HG02571 (cell line): Measurements from ENCODE around the gene FBLN2.
"Not testable (repeated sequence)": the region's sequence is repeated elsewhere in the genome, so short reads cannot be mapped to it uniquely, and the experiment has no call there.

Experiments
- ATAC-seq: cut with Tn5 transposase; IDR thresholded peaks from one replicate; pipeline ENCODE4 v1.9.1; 2021; ENCODE audit warnings: mild to moderate bottlenecking, moderate library complexity; ENCODE audit not compliant: unreplicated experiment

FBLN2 gene

DNA sequence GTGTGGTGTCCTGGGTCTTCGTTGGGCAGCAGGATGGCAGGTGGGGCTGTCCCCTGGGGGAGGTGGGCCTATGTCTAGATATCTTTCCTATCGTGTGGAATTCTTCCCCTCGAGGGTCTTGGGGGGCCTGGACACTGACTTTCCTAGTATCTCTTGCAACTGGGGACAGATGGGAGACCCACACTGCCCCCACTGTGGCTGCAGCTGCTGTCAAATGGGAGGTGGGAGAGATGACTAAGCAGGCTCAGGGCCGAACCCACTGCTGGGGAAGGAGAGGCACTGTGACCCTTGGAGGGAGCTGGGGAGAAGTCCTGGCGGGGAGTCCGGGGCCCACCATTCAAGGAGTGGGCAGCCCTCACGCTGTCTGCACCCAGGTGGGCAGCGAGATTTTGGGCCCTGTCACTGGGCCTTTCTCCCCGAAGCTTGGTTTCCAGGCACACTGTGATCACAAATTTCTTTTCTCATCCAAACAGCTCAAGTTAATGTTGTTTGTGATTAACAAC lies 2.9 kb upstream of the FBLN2 start:
- ATAC-seq = no peak

DNA sequence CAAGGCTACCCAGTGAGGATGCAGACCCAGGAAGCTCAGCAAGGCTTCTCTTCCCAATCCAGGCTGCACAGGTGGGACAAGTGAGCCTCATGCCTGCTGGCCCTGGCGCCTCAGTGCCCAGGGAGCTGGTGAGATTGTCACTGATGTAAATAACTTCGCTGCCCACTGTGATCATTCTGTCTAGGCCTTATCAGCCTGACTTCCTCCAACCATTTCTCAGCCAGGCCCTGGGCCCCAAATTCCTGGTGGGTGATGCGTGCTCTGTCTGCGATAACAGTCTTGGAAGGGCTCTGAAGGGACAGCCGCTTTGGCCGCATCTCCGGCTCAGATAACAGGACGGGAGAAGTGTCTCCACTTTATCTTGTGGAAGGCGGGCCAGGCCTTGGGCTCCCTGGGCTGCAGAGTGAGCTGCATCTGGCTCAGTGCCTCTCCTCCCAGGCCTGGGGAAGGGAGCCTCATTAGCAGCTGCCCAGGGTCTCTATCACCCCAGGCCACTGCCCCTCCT lies 2.2 kb upstream of the FBLN2 start:
- no peak for ATAC-seq

DNA sequence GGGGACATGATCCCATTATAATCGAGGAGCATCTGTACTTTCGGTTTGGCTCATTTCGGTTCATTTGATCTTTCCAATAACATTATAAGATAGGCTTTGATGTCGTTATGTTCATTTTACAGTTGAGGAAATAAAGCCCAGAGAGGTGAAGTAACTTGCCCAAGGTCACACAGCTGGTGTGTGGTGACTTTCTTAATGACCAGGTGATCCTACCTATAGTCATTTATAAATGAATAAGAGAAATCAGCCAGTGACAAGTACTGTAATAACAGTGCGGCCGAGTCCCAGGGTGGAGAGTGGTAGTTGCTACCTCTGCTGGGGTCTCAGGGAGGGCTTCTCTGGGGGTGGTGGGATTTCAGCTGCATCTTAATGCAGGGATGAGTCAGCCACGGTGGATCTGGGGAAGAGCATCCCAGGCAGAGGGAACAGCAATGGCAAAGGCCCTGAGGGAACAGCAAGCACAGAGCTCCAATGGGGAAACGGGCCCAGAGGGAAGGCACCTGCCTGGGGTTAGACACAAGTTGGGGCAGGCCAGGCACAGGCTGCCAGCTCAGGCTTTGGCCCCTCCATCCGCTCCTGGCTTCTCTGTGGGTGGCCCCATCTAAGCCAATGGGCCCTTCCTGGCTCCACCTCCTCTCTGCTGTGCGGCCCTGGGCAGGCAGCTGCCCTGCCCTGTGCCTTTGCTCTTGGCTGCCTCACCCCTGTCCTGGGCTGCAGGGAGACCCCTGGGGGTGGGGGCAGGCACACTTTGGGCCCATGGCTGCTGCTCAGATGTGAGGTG lies 1.1 kb upstream of the FBLN2 start:
- no peak for ATAC-seq

DNA sequence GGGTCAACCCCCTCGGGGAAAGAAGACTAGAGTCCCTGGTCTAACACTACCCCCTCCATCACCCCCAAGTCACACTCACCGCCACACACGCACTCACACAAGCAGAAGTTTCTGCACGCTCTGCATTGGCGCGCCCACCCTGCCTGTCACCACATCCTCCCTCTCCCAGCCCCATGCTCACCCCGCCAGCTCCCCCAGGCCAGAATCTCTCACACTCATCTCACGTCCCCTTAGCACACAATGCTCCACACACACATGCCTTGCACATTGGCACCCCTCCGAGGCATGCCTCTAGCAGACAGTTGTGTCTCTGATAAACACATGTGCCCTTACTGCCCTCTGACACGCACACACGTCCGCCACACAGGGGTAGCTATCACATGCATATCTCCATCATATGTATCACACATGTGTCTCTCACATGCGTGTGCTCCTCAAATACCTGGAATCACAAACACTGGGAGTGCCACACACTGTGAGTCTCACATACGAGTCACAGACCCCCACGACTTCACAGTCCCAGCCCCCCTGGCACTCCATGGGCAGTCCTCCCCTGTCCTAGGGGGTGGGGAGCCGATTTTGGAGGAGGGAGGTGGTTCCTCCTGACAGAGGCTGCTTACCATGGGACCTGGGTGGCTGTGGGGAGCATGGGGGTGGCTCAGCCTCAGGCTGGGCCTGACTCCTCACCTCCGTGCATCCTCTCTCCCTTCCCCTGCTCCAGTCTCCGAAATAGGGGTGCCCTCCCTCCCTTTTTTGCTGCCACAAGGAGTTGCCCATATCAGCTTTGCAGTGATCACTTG lies 898 bp downstream of the FBLN2 start:
- no peak for ATAC-seq

DNA sequence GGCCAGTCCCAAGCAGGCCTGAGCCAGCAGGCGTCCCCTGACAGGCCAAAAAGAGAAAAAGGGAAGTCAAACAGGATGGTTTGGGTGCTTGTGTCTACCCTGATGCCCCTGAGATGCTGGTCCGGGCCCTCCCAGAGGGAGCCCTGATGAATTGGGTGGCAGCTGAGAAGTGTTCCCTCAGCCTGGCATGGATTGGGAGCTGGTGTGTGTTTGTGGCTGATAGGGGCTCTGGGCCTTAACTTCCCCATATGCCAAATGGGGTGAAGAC lies 1.4 kb downstream of the FBLN2 start:
- ATAC-seq = no peak

DNA sequence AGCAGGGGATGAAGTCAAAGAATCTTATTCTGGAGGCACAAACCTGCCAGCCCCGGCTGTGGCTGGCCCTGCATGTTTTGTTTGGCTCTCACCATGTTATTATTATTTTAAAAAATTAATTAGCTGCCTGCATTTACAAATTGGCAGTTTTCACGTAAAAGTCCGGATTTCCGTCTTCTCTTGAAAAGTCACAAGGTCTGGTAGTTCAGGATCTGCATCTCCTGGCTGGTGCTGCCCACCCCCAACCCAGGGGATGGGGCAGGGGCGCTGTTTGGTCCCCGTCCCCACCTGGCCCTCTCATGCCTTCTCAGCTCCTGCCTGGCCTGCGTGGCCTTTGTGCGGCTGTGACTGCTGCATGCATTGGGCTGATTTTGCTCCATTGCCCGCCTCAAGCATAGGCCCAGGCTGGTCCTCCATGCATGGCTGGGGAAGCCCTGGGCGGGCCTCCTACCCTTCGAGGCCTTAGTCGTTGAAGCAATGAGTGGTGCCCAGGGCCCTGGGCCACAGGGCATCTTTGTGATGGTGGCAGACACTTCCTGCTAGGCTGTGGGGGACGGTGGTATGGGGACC lies 2.0 kb downstream of the FBLN2 start:
- no peak for ATAC-seq

DNA sequence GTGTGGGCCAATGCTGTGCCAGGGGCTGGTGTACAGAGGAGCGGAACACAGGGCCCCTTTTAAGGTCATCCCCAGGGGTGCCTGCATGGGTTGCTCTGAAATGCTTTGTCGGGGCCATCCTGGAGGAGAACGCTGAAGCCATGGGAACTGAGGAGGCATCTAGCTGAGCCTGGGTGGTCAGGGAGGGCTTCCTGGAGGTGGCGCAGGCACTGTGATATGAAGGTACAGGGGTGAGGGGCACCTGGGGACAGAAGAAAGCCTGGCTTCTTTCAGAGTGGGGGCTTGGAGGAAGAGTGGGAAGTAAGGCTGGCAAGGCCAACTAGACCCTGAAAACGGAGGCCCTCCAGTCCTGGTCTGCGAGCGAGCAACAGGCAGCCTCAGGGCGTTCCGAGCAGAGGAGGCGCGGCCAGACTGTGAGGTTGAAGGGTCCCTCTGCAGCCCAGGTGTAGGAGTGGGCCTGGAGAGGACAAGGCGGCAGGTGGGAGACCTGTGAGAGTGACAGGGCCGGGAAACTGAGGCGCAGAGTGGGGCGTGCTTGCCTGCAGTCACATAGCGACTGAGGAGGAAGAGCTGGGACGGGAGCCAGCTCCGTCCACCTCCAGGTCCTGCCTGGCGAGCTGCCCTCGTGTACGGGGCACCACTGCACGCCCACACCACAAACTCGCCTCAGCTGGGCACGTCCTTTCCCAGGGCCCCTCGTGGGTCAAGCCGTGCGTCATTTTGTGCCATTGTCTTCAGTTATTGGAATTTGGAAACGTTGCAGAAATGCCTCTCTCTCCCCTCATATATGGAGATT lies 4.1 kb downstream of the FBLN2 start:
- ATAC-seq = no peak

DNA sequence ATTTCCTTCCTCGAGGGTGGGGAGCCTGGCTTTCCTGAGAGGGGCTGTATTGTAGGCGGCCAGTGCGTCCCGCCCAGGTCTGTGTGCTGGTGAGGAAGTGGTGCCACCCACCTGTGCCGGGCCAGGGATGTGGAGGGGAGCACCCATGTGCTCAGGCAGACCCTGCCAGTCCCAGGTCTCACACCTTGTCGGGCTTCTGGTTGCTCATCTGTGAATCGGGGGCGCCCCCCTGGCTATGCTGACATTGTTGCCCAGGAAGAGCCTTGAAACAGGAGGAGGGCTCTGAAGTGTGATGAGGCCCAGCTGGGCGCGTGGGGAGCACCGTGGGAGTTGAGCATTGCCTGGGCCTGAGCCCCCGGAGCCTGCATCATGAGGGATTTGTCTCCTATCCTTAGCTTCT lies 4.8 kb downstream of the FBLN2 start:
- no peak for ATAC-seq

DNA sequence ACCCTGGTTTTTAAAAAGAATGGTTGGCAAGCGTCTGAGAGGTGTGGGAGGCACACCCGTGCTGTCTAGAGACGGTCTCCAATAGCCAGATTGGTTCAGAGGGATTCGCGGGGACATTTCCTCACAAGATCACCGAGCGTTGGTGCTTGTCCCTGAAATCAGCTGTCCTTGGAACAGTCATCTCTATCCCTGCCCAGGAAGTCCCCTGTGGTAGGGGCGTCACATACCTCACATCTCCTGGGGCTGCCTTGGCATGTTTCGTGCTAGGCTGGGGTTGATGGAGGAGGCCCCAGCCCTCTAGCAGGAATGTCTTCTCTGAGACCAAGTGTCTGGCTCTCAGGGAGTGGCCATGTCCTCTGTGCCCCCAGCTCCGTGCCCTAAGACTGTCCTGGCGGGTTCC lies 6.8 kb downstream of the FBLN2 start:
- ATAC-seq = no peak

DNA sequence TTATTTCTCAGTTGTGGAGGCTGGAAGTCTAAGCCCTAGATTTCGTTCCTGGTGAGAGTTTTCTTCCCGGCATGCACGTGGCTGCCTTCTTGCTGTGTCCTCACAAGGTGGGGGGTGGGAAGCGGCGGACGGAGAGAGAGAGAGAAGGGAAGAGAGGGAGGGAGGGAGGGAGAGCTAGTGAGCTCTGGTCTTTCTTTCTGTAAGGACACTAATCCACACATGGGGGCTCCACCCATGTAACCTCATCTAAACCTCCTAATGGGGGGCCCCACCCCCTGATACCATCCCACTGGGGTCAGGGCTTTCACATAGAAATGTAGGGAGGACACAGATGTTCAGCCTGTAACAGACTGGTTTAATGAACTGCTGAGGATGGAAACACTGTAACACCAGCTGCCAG lies 7.3 kb downstream of the FBLN2 start:
- ATAC-seq = no peak

DNA sequence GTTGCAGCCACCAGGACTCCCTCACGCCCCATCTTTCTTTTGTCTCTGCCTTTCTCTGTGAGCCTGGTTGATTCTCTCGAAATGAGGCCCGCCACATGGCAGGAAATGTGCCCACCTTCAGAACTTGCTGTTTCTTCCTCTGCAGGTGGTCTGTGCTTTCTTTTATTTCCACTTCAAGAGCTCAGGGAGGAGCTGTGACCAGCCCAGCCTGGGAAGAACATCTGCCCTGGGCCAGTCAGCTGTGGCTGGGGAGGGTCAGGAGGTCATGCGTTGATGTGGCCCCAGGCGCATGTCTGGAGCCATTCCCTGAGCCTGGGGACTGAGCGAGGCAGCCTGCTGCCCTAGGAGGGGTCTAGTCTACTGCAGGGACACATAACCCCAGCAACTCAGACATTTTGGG lies 8.0 kb downstream of the FBLN2 start:
- no peak for ATAC-seq

DNA sequence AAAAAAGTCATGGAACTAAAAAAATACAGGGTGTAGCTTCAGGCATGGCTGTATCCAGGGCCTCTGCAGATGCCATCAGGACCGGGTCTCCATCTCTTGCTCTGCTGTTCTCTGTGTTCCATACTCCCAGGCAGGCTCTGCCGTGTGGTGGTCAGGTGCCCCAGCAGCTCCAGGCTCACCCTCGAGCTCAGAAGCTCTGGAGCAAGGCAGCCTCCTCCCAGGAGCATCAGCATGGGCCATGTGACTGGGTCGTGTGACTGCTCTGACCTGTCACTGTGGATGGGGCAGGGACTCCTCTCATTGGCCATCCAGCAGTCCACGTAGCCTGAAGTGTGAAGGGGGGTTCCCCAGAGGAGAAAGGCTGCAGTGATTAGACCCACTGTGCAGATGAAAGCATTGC lies 8.5 kb downstream of the FBLN2 start:
- no peak for ATAC-seq

DNA sequence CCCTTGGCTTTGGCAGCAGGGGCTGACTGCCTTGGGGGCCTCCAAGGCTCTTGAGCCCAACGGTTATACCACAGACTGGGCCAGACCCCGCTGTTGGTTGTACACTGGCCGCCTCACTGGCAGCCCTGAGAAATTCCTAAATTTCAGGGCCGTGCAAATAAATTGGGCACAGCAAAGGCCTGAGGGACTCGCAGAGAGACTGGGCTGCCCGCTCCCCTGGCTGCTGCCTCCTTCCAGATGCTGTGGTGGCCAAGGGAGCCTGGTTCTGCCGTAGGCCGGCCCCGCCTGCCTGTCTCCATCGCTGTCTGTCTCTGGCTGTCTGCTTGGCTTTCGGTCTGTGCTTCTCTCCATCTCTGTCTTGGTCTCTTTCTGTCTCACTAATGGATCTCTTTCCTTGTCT lies 9.0 kb downstream of the FBLN2 start:
- no peak for ATAC-seq

DNA sequence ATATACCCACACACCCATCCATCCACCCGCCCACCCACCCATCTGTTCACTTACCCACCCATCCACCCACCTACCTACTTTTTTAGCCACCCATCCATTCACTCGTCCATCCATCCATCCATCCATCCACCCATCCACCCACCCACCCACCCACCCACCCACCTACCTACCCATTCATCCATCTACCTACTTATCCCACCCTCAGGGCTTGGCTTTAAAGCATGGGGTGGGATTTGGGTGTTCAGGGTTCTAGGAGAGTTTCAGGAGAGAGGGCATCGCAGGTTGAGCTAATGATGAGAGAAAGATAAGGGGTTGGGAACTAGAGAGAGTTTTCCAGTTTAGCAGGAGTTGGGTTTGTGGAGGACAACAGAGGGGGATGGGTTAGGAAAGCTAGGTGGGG lies 9.7 kb downstream of the FBLN2 start:
- ATAC-seq = no peak

DNA sequence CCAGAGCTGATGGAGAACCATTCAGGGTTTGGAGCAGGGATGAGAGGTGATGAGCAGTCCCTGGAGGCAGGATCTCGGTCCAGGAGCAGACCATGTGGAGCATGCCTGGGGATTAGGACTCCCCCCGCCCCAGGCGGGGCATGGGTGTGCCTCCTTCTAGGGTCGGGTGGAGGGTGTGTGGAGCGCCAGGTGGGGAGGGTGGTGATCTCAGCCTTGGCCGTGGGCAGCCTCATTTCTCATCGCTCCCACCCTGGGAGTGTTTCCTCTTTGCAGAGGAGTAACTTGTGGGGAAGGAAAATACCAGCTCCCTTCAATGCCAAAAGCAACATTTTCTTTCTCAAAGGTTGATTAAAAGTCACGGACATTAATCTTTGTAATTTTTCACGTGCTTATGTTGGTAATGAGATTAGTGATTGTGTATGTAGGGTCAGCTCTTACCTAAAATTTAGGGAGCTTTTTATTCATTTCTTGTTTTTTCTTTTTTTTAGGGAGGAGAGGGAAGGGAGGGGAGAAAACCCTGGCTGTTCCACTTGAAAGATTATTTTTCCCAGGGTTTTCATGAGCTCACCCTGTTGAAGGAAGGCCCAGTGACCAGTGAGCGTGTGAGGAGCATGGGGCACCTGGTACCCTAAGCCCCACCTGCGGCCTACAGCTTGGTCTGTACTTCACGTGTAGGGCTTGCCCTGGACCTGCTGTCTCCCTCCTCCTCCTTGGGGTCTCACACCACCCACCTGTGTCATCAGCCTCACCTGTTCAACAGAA lies 11.0 kb downstream of the FBLN2 start:
- ATAC-seq = no peak

DNA sequence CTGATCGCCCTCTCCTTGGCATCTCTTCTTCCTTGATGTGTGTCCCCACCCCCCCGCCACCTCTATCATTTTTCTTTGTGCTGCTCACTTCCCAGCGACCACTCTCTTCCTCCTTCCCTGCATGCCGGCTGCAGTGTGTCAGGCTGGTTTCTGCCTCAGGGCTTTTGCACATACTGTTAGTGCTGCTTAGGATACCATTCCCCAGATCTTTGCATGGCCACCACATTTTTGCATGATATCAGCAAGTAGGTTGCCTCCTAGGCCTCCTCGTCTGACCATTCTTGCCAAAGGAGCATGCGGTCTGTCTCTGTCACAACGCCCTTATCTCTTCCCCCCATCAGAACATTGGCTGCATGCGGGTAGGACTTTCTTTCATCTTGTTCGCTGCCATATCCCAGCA lies 12.5 kb downstream of the FBLN2 start:
- no peak for ATAC-seq

DNA sequence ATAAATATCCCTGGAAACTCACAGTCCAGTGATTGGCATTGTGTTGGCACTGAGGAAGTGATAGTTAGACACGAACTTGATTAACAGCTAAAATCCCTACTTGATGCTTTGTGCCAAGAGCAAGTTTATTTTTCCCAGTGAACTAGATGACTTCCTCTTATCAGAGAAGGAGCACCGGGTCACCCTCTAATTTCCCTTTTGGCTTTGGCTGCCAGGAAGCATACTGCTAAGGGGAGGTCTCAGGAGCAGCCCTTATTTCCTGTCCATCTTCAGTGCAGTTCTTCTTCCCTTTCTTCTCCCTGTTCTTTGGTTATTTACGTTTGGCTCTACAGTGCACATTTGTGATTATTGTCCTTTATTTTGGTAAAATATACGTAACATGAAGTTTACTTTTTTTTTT lies 13.0 kb downstream of the FBLN2 start:
- ATAC-seq = no peak

DNA sequence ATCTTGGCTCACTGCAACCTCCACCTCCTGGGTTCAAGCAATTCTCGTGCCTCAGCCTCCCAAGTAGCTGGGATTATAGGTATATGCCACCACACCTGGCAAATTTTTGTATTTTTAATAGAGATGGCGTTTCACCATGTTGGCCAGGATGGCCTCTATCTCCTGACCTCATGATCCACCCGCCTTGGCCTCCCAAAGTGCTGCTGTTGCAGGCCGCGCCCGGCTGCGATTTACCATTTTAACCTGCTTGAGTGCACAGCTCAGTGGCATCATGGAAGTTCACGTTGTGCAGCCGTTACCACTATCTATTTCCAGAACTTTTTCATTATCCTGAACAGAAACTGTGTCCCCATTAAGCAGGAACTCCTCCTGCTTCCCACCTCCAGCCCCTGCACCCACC lies 13.5 kb downstream of the FBLN2 start:
- not testable (repeated sequence) for ATAC-seq

DNA sequence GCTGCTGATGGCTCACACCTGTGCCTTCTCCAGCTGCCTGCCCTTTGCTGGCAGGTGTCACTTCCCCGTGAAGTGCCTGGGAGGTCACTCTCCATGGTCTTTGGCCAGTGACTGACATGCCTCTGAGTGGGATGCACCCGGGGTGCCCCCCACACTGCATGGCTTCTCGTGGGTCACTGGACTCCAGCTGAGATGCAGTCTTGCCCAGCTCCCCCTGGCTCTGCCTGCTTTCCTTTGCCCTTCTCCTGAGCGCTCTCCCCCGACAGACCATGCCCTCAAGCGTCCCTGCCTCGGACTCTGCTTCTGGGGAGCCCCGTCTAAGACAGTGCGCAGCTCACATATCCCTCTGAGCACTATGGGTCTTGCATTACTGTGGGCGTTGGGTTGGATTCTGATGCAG lies 14.4 kb downstream of the FBLN2 start:
- no peak for ATAC-seq

DNA sequence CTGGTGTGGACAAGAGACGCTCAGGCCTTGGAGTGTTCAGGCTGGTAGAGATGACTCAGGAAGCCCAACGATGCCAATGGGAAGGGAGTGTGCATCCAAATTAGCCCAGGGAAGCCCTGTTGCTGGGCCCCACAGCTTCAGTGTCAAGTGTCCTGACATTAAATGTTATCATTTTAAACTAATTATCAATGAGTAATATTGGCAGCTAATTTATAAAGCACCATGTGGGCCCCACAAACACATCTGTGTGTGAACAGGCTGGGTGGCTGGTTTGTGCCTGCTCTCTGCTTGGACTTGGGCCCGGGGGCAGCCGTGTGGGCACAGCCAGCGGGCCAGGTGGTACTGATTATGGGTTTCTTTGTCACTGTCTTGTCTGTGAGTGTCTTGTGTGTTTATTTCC lies 15.0 kb downstream of the FBLN2 start:
- no peak for ATAC-seq
